DND-41 (cell line): ENCODE results near the gene NPDC1.

ENCODE experiments used
- CTCF ChIP-seq: IDR thresholded peaks from 2 replicates; pipeline ENCODE4 v1.5.1; 2012; ENCODE audit warnings: borderline replicate concordance, low read length, moderate library complexity, mild to moderate bottlenecking; ENCODE audit not compliant: poor library complexity, severe bottlenecking; ENCODE audit errors: extremely low read depth
- EZH2 ChIP-seq: IDR thresholded peaks from 3 replicates; pipeline ENCODE4 v1.6.1; 2012; ENCODE audit warnings: borderline replicate concordance, low read depth, mild to moderate bottlenecking, moderate library complexity, low read length, inconsistent platforms; ENCODE audit not compliant: severe bottlenecking

- TF ChIP-seq CTCF: no peak
- TF ChIP-seq EZH2: no peak
Measured at GRCh38 chr9:137054932-137055384, 9.0 kb upstream of the NPDC1 start.
